HepG2 (cell line): ENCODE measurements around the gene C16orf95. TPM values are rescaled to one million over a fixed set of nuclear protein-coding genes. Genes with fewer than 3 reads are reported as not detected.
A peak's percentile ranks its signal among the peaks of the same experiment; 100 is the strongest.

Source experiments
- ATF1 ChIP-seq: IDR thresholded peaks from 2 replicates; pipeline ENCODE4 v1.6.1; 2016; ENCODE audit warnings: mild to moderate bottlenecking, control low read depth
- BRCA1 ChIP-seq: sonication (generic); formaldehyde crosslinking; IDR thresholded peaks from 2 replicates; pipeline ENCODE4 v1.4.0; 2020; ENCODE audit warnings: missing genetic modification reagents
- DNMT3B ChIP-seq: conservative IDR thresholded peaks from 2 replicates; pipeline ENCODE4 v1.6.1; 2016; ENCODE audit warnings: missing biosample characterization, control low read depth
- HNF4G ChIP-seq, 2 experiments: sonication (generic) in 1 of 2; formaldehyde crosslinking in 1 of 2; IDR thresholded peaks; 2 replicates each; pipeline versions ENCODE4 v1.4.0 to v1.6.1; 2011 to 2020; ENCODE audit warnings: borderline replicate concordance in 2 of 2, low read depth in 2 of 2, mild to moderate bottlenecking in 2 of 2, low read length in 1 of 2, missing genetic modification reagents in 1 of 2, moderate library complexity in 1 of 2
- KDM6A ChIP-seq: IDR thresholded peaks from 2 replicates; pipeline ENCODE4 v1.6.1; 2016; ENCODE audit warnings: low read depth
- KLF13 ChIP-seq: sonication (generic); formaldehyde crosslinking; IDR thresholded peaks from 2 replicates; pipeline ENCODE4 v1.4.0; 2020; ENCODE audit warnings: mild to moderate bottlenecking, missing genetic modification reagents
- MED13 ChIP-seq: sonication (generic); formaldehyde crosslinking; IDR thresholded peaks from 2 replicates; pipeline ENCODE4 v1.5.0; 2020; ENCODE audit warnings: missing genetic modification reagents
- NCOA1 ChIP-seq: sonication (generic); formaldehyde crosslinking; IDR thresholded peaks from 2 replicates; pipeline ENCODE4 v1.9.0; 2021; ENCODE audit warnings: missing genetic modification reagents
- NKX3-1 ChIP-seq: sonication (generic); formaldehyde crosslinking; IDR thresholded peaks from 2 replicates; pipeline ENCODE4 v1.5.0; 2020; ENCODE audit warnings: missing genetic modification reagents
- ZBTB43 ChIP-seq: sonication (generic); formaldehyde crosslinking; conservative IDR thresholded peaks from 2 replicates; pipeline ENCODE4 v1.4.0; 2020; ENCODE audit warnings: missing genetic modification reagents
- ZBTB7A ChIP-seq: sonication (generic); formaldehyde crosslinking; IDR thresholded peaks from 2 replicates; pipeline ENCODE4 v1.8.0; 2022; ENCODE audit warnings: mild to moderate bottlenecking, missing genetic modification reagents
- ZBTB7B ChIP-seq: sonication (generic); formaldehyde crosslinking; IDR thresholded peaks from 2 replicates; pipeline ENCODE4 v1.4.0; 2020; ENCODE audit warnings: missing genetic modification reagents
- ZFP36L2 ChIP-seq: sonication (generic); formaldehyde crosslinking; IDR thresholded peaks from 2 replicates; pipeline ENCODE4 v1.4.0; 2020; ENCODE audit warnings: missing genetic modification reagents
- ZNF101 ChIP-seq: sonication (generic); formaldehyde crosslinking; IDR thresholded peaks from 2 replicates; pipeline ENCODE4 v1.4.0; 2020; ENCODE audit warnings: mild to moderate bottlenecking, low read depth, missing genetic modification reagents, borderline replicate concordance
- ZNF230 ChIP-seq: sonication (generic); formaldehyde crosslinking; IDR thresholded peaks from 2 replicates; pipeline ENCODE4 v1.4.0; 2020; ENCODE audit warnings: mild to moderate bottlenecking, missing genetic modification reagents
- ZNF251 ChIP-seq: sonication (generic); formaldehyde crosslinking; IDR thresholded peaks from 2 replicates; pipeline ENCODE4 v1.9.0; 2021; ENCODE audit warnings: mild to moderate bottlenecking, missing genetic modification reagents
- ZNF335 ChIP-seq: sonication (generic); formaldehyde crosslinking; IDR thresholded peaks from 2 replicates; pipeline ENCODE4 v1.4.0; 2020; ENCODE audit warnings: missing genetic modification reagents
- ZNF441 ChIP-seq: sonication (generic); formaldehyde crosslinking; IDR thresholded peaks from 2 replicates; pipeline ENCODE4 v1.7.0; 2021; ENCODE audit warnings: missing genetic modification reagents, borderline replicate concordance
- ZNF557 ChIP-seq: sonication (generic); formaldehyde crosslinking; IDR thresholded peaks from 2 replicates; pipeline ENCODE4 v1.4.0; 2020; ENCODE audit warnings: missing genetic modification reagents
- ZNF576 ChIP-seq: sonication (generic); formaldehyde crosslinking; IDR thresholded peaks from 2 replicates; pipeline ENCODE4 v1.4.0; 2020; ENCODE audit warnings: mild to moderate bottlenecking, missing genetic modification reagents
- ZNF749 ChIP-seq: sonication (generic); formaldehyde crosslinking; IDR thresholded peaks from 2 replicates; pipeline ENCODE4 v1.8.0; 2022; ENCODE audit warnings: mild to moderate bottlenecking, missing genetic modification reagents, moderate library complexity, borderline replicate concordance
- ZNF766 ChIP-seq: sonication (generic); formaldehyde crosslinking; IDR thresholded peaks from 2 replicates; pipeline ENCODE4 v1.5.0; 2020; ENCODE audit warnings: missing genetic modification reagents, borderline replicate concordance
- ZNF777 ChIP-seq: sonication (generic); formaldehyde crosslinking; IDR thresholded peaks from 2 replicates; pipeline ENCODE4 v1.4.0; 2020; ENCODE audit warnings: missing genetic modification reagents
- polyA plus RNA-seq, 8 experiments: library from polyadenylated mRNA; depleted of rRNA in 3 of 8; stranded (reverse) in 7 of 8; unstranded in 1 of 8; fragments of >200 nt; fragmentation: Illumina TruSeq in 4 of 8; extraction: Trizol in 4 of 8; gene quantifications; 2 replicates each; pipeline versions ENCODE4 v1.2.1 to v1.2.3, GENCODE V29; 2011 to 2016; ENCODE audit warnings: low read depth in 4 of 8, missing spikeins in 1 of 8, mixed read lengths in 1 of 8; ENCODE audit not compliant: insufficient read depth in 1 of 8
- total RNA-seq, 5 experiments: library from RNA; depleted of rRNA; stranded (reverse); fragments of >200 nt; fragmentation: Illumina TruSeq; extraction: Trizol; gene quantifications; 2 replicates each; pipeline ENCODE4 v1.2.3, GENCODE V29; 2016; ENCODE audit warnings: low read depth in 1 of 5
- TF ChIP-seq, protein P1 (sequence below): sonication (generic); formaldehyde crosslinking; IDR thresholded peaks from 2 replicates; pipeline ENCODE4 v1.5.0; 2020; ENCODE audit warnings: mild to moderate bottlenecking, missing genetic modification reagents
- TF ChIP-seq, protein P2 (sequence below): IDR thresholded peaks from 2 replicates; pipeline ENCODE4 v1.6.1; 2016

C16orf95 gene
- total and polyA plus RNA-seq, 2 of the 13 experiments (the other 11 are each of a cell fraction or from before 2014, with no cell fraction given): 2.8 to 8.6 TPM

GRCh38 chr16:87316923-87317749 lies at the start of gene C16orf95 (continued):
- TF ChIP-seq ATF1 (CRISPR knock-in tag) (peak; percentile 71), ZNF335 (CRISPR knock-in tag) (no peak; the same call in 1 of the 2 replicates), ZFP36L2 (CRISPR knock-in tag) (no peak), DNMT3B (CRISPR knock-in tag) (no peak), ZNF749 (peak; percentile 96), ZBTB43 (CRISPR knock-in tag) (no peak), ZNF101 (CRISPR knock-in tag) (no peak), BRCA1 (no peak), NKX3-1 (CRISPR knock-in tag) (no peak), KLF13 (CRISPR knock-in tag) (no peak), ZNF576 (CRISPR knock-in tag) (no peak), ZNF441 (peak; percentile 78; the same call in 1 of the 2 replicates), ZNF230 (CRISPR knock-in tag) (peak; percentile 83), ZBTB7B (CRISPR knock-in tag) (peak; percentile 45; the same call in 1 of the 2 replicates), ZNF777 (no peak; the same call in none of the 2 replicates), MED13 (CRISPR knock-in tag) (peak; percentile 61), ZNF557 (CRISPR knock-in tag) (peak; percentile 34; the same call in 1 of the 2 replicates), ZBTB7A (peak; percentile 34; the same call in 1 of the 2 replicates), ZNF766 (CRISPR knock-in tag) (peak; percentile 84; the same call in 1 of the 2 replicates), NCOA1 (no peak), HNF4G (IDR thresholded peaks at IDR 0.05; ENCODE audit: borderline replicate concordance, low read depth, low read length) (peak; percentile 10; the same call in 1 of the 2 replicates), HNF4G (CRISPR knock-in tag; IDR thresholded peaks at IDR 0.05; ENCODE audit: borderline replicate concordance, low read depth) (no peak), KDM6A (CRISPR knock-in tag) (0 out of 2 replicates have a peak, but pooled peaks have one; percentile 31), ZNF251 (CRISPR knock-in tag) (no peak)
- TF ChIP-seq, protein P1, sequence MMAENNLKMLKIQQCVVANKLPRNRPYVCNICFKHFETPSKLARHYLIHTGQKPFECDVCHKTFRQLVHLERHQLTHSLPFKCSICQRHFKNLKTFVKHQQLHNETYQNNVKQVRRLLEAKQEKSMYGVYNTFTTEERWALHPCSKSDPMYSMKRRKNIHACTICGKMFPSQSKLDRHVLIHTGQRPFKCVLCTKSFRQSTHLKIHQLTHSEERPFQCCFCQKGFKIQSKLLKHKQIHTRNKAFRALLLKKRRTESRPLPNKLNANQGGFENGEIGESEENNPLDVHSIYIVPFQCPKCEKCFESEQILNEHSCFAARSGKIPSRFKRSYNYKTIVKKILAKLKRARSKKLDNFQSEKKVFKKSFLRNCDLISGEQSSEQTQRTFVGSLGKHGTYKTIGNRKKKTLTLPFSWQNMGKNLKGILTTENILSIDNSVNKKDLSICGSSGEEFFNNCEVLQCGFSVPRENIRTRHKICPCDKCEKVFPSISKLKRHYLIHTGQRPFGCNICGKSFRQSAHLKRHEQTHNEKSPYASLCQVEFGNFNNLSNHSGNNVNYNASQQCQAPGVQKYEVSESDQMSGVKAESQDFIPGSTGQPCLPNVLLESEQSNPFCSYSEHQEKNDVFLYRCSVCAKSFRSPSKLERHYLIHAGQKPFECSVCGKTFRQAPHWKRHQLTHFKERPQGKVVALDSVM (CRISPR knock-in tag): no peak; the same call in 1 of the 2 replicates
- TF ChIP-seq, protein P2, sequence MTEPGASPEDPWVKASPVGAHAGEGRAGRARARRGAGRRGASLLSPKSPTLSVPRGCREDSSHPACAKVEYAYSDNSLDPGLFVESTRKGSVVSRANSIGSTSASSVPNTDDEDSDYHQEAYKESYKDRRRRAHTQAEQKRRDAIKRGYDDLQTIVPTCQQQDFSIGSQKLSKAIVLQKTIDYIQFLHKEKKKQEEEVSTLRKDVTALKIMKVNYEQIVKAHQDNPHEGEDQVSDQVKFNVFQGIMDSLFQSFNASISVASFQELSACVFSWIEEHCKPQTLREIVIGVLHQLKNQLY (CRISPR knock-in tag): peak; percentile 40; the same call in 1 of the 2 replicates
- TF ChIP-seq, all 625 proteins: peak for 354
